BE2C (cell line): ENCODE measurements around the gene CNNM1.

ENCODE experiments used
- DNase-seq: peaks from one replicate; pipeline ENCODE4 v3.0.0-alpha.2; 2020
- H3K27me3 ChIP-seq: fragments of 250-450 bp; sonication (Bioruptor Pico); 2 replicates; pipeline ENCODE4 v1.5.1; 2020; ENCODE audit warnings: mild to moderate bottlenecking
- H3K36me3 ChIP-seq: fragments of 250-450 bp; sonication (Bioruptor Pico); 2 replicates; pipeline ENCODE4 v1.5.1; 2020; ENCODE audit warnings: mild to moderate bottlenecking
- H3K4me1 ChIP-seq: fragments of 250-450 bp; sonication (Bioruptor Pico); 2 replicates; pipeline ENCODE4 v1.5.1; 2020
- H3K4me3 ChIP-seq: 2 replicates; pipeline ENCODE4 v1.5.1; 2011; ENCODE audit warnings: low read depth, low read length
- H3K9me3 ChIP-seq: fragments of 250-450 bp; sonication (Bioruptor Pico); 2 replicates; pipeline ENCODE4 v1.5.1; 2020
- CTCF ChIP-seq: IDR thresholded peaks from 2 replicates; pipeline ENCODE4 v1.5.1; 2012; ENCODE audit warnings: mild to moderate bottlenecking, low read depth, low read length

CNNM1 gene

GRCh38 chr10:99375426-99375825 is 46.3 kb downstream of the CNNM1 start:
- H3K27me3 ChIP-seq: no peaks in the 10 kb centered on the region; the same call in 1 of the 2 replicates
- H3K4me1 ChIP-seq: no peaks in the 10 kb centered on the region
- no peak overlapping the region for H3K4me3 ChIP-seq
- H3K36me3 ChIP-seq: no peaks in the 10 kb centered on the region
- no peak for TF ChIP-seq CTCF
- no peaks in the 10 kb centered on the region for H3K9me3 ChIP-seq
- no peak for DNase-seq

- Histone ChIP-seq H3K4me3 (no peak overlapping the region), H3K27me3 (peaks cover 4% of the 10 kb centered on the region; the same call in 1 of the 2 replicates), H3K9me3 (no peaks in the 10 kb centered on the region), H3K36me3 (no peaks in the 10 kb centered on the region), H3K4me1 (no peaks in the 10 kb centered on the region)
- TF ChIP-seq CTCF: no peak
- no peak for DNase-seq
These were observed 53.0 kb downstream of the CNNM1 start for GRCh38 chr10:99382176-99382575.

GRCh38 chr10:99387071-99387470 is 57.9 kb downstream of the CNNM1 start:
- no peak for TF ChIP-seq CTCF

GRCh38 chr10:99387541-99387940 is 58.4 kb downstream of the CNNM1 start:
- peaks cover 4% of the 10 kb centered on the region; the same call in 1 of the 2 replicates for H3K27me3 ChIP-seq
- no peaks in the 10 kb centered on the region for H3K9me3 ChIP-seq
- no peak overlapping the region for H3K4me3 ChIP-seq
- no peaks in the 10 kb centered on the region for H3K36me3 ChIP-seq
- no peak for DNase-seq
- H3K4me1 ChIP-seq: no peaks in the 10 kb centered on the region
- TF ChIP-seq CTCF: no peak

More at GRCh38 chr10:99387071-99387470, 57.9 kb downstream of the CNNM1 start:
- no peak for DNase-seq
- Histone ChIP-seq H3K4me3 (no peak overlapping the region), H3K4me1 (no peaks in the 10 kb centered on the region), H3K27me3 (peaks cover 4% of the 10 kb centered on the region; the same call in 1 of the 2 replicates), H3K9me3 (no peaks in the 10 kb centered on the region), H3K36me3 (no peaks in the 10 kb centered on the region)

- peaks cover 4% of the 10 kb centered on the region; the same call in 1 of the 2 replicates for H3K27me3 ChIP-seq
- no peak overlapping the region for H3K4me3 ChIP-seq
- DNase-seq: no peak
- no peaks in the 10 kb centered on the region for H3K4me1 ChIP-seq
- H3K36me3 ChIP-seq: no peaks in the 10 kb centered on the region
- no peak for TF ChIP-seq CTCF
- no peaks in the 10 kb centered on the region for H3K9me3 ChIP-seq
These were observed 60.7 kb downstream of the CNNM1 start for GRCh38 chr10:99389729-99390480.

- H3K36me3 ChIP-seq: no peaks in the 10 kb centered on the region; the same call in none of the 2 replicates
These were observed 62.2 kb downstream of the CNNM1 start for GRCh38 chr10:99391346-99391745.

More at GRCh38 chr10:99391346-99391745, 62.2 kb downstream of the CNNM1 start:
- Histone ChIP-seq H3K9me3 (no peaks in the 10 kb centered on the region), H3K4me1 (no peaks in the 10 kb centered on the region), H3K27me3 (no peaks in the 10 kb centered on the region), H3K4me3 (no peak overlapping the region)
- DNase-seq: no peak
- no peak for TF ChIP-seq CTCF
